Activated T-cell treated with anti-CD3 and anti-CD28 coated beads for 24 hours (primary cell): Measurements from ENCODE around the gene ITGB4.
A peak's percentile ranks its signal among the peaks of the same experiment; 100 is the strongest.
"Not testable (repeated sequence)": the region's sequence is repeated elsewhere in the genome, so short reads cannot be mapped to it uniquely, and the experiment has no call there.

Experiments used
- DNase-seq: peaks from one replicate; pipeline ENCODE4 v3.0.0-alpha.2; 2020; ENCODE audit warnings: low read depth

The ITGB4 gene

GRCh38 chr17:75771334-75772281 is 50.3 kb downstream of the ITGB4 start:
- no peak for DNase-seq

GRCh38 chr17:75773121-75773807 is 52.0 kb downstream of the ITGB4 start:
- DNase-seq = no peak

GRCh38 chr17:75773808-75774470 is 52.7 kb downstream of the ITGB4 start:
- no peak for DNase-seq

GRCh38 chr17:75774471-75774990 is 53.3 kb downstream of the ITGB4 start:
- DNase-seq = no peak

- DNase-seq = no peak
These were observed 53.9 kb downstream of the ITGB4 start for GRCh38 chr17:75774991-75775668.

GRCh38 chr17:75776386-75777295 is 55.4 kb downstream of the ITGB4 start:
- DNase-seq = no peak

- DNase-seq = no peak
These were observed 56.1 kb downstream of the ITGB4 start for GRCh38 chr17:75777296-75777922.

- DNase-seq = not testable (repeated sequence)
These were observed 57.0 kb downstream of the ITGB4 start for GRCh38 chr17:75778066-75778860.

- DNase-seq = no peak
These were observed 57.6 kb downstream of the ITGB4 start for GRCh38 chr17:75778861-75779249.

- DNase-seq = peak; percentile 90
These were observed 58.2 kb downstream of the ITGB4 start for GRCh38 chr17:75779250-75779986.

- no peak for DNase-seq
These were observed 59.0 kb downstream of the ITGB4 start for GRCh38 chr17:75779987-75780889.

GRCh38 chr17:75783069-75783783 is 62.0 kb downstream of the ITGB4 start:
- no peak for DNase-seq

GRCh38 chr17:75783803-75784472 is 62.7 kb downstream of the ITGB4 start:
- no peak for DNase-seq

- peak; percentile 89 for DNase-seq
These were observed 63.3 kb downstream of the ITGB4 start, which contains the start of gene UNK for GRCh38 chr17:75784473-75785015. Gene UNK (plus strand): TSS chr17:75784806. CDS start chr17:75784881, 75 bp downstream.

GRCh38 chr17:75785016-75785890 is 64.0 kb downstream of the ITGB4 start:
- peak; percentile 86 for DNase-seq
